DND-41 (cell line): ENCODE data around the gene SNRPA1.

ENCODE experiments used
- ATAC-seq: fragments of 200-7000 bp; cut with Tn5 transposase; 3 replicates; pipeline ENCODE4 v1.9.1; 2021; ENCODE audit warnings: low read depth; ENCODE audit not compliant: insufficient read depth
- DNase-seq: peaks from one replicate; pipeline ENCODE4 v3.0.0-alpha.2; 2020
- H2AFZ ChIP-seq: 2 replicates; pipeline ENCODE4 v1.6.0; 2012; ENCODE audit warnings: low read depth, low read length
- H3K27ac ChIP-seq: 2 replicates; pipeline ENCODE4 v1.5.1; 2012; ENCODE audit warnings: low read length, inconsistent platforms
- H3K27me3 ChIP-seq: fragments of 200-600 bp; sonication (generic); 2 replicates; pipeline ENCODE4 v1.6.0; 2012; ENCODE audit warnings: low read length, mild to moderate bottlenecking, inconsistent platforms; ENCODE audit not compliant: insufficient read depth, poor library complexity
- H3K36me3 ChIP-seq: 2 replicates; pipeline ENCODE4 v1.5.1; 2012; ENCODE audit warnings: low read length, inconsistent platforms; ENCODE audit not compliant: insufficient read depth
- H3K4me1 ChIP-seq: 2 replicates; pipeline ENCODE4 v1.5.1; 2012; ENCODE audit warnings: mild to moderate bottlenecking, low read length; ENCODE audit not compliant: insufficient read depth
- H3K4me2 ChIP-seq: 2 replicates; pipeline ENCODE4 v1.6.0; 2012; ENCODE audit warnings: mild to moderate bottlenecking, moderate library complexity, low read length, inconsistent platforms; ENCODE audit not compliant: insufficient read depth
- H3K4me3 ChIP-seq, 2 experiments: fragments of 200-600 bp in 1 of 2; shearing (Covaris generic) in 1 of 2; 2 replicates each; pipeline ENCODE4 v1.5.1; 2012 to 2016; ENCODE audit warnings: inconsistent platforms in 2 of 2, low read length in 2 of 2, mild to moderate bottlenecking in 2 of 2, low read depth in 1 of 2, moderate library complexity in 1 of 2
- H3K79me2 ChIP-seq: 2 replicates; pipeline ENCODE4 v1.6.0; 2012; ENCODE audit warnings: low read length, inconsistent platforms; ENCODE audit not compliant: insufficient read depth
- H3K9ac ChIP-seq: 2 replicates; pipeline ENCODE4 v1.6.0; 2012; ENCODE audit warnings: low read depth, mild to moderate bottlenecking, inconsistent platforms, low read length, moderate library complexity
- H3K9me3 ChIP-seq: 2 replicates; pipeline ENCODE4 v1.5.1; 2012; ENCODE audit warnings: low read length, moderate library complexity, mild to moderate bottlenecking, inconsistent platforms; ENCODE audit not compliant: insufficient read depth, severe bottlenecking
- H4K20me1 ChIP-seq: 2 replicates; pipeline ENCODE4 v1.6.0; 2012; ENCODE audit warnings: low read length; ENCODE audit not compliant: insufficient read depth
- EZH2 ChIP-seq: IDR thresholded peaks from 3 replicates; pipeline ENCODE4 v1.6.1; 2012; ENCODE audit warnings: borderline replicate concordance, low read depth, mild to moderate bottlenecking, moderate library complexity, low read length, inconsistent platforms; ENCODE audit not compliant: severe bottlenecking
- TF ChIP-seq, protein P1 (sequence below): IDR thresholded peaks from 2 replicates; pipeline ENCODE4 v1.5.1; 2012; ENCODE audit warnings: borderline replicate concordance, low read length, moderate library complexity, mild to moderate bottlenecking; ENCODE audit not compliant: poor library complexity, severe bottlenecking; ENCODE audit errors: extremely low read depth

SNRPA1 gene

DNA sequence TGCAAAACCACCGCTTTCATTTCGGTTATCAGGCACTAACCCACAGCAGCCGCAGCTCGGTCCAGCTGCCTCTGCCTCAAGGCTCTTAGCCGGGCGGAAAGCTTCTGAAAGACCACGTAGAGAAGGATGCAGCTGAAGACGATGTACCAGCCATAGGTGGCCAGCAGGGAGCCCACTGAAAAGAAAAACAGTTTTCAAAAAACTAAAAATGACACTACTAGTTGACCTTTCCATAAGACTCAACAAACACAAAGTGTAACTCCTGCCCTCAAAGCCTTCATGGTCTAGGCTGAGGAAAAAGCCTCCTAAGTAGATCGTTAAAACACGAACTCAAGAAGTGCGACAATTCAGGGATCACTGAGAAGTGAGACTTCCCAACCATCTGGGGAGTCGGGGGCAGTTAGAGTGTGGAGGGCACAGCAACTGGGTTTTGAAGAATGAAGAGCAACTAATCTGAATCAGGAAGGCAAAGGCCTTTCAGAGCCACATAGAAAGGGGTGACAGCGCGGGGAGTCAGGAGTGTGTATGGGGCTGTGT is 18.5 kb downstream of the SNRPA1 start:
- ATAC-seq = peak; percentile 65
- peak overlapping the region; percentile 72 to 97 for H3K4me3 ChIP-seq
- H3K27me3 ChIP-seq = no peaks in the 10 kb centered on the region
- H3K9me3 ChIP-seq = no peaks in the 10 kb centered on the region
- H4K20me1 ChIP-seq = peaks cover 5% of the 10 kb centered on the region; the same call in 1 of the 2 replicates
- TF ChIP-seq, protein P1, sequence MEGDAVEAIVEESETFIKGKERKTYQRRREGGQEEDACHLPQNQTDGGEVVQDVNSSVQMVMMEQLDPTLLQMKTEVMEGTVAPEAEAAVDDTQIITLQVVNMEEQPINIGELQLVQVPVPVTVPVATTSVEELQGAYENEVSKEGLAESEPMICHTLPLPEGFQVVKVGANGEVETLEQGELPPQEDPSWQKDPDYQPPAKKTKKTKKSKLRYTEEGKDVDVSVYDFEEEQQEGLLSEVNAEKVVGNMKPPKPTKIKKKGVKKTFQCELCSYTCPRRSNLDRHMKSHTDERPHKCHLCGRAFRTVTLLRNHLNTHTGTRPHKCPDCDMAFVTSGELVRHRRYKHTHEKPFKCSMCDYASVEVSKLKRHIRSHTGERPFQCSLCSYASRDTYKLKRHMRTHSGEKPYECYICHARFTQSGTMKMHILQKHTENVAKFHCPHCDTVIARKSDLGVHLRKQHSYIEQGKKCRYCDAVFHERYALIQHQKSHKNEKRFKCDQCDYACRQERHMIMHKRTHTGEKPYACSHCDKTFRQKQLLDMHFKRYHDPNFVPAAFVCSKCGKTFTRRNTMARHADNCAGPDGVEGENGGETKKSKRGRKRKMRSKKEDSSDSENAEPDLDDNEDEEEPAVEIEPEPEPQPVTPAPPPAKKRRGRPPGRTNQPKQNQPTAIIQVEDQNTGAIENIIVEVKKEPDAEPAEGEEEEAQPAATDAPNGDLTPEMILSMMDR = peak; percentile 31
- no peak for TF ChIP-seq EZH2
- H3K36me3 ChIP-seq = peaks cover 51% of the 10 kb centered on the region
- H3K4me1 ChIP-seq = peaks cover 23% of the 10 kb centered on the region
- DNase-seq = peak; percentile 57
- H2AFZ ChIP-seq = peak overlapping the region; percentile 82
- peaks cover 18% of the 10 kb centered on the region for H3K79me2 ChIP-seq
- peak overlapping the region; percentile 76 for H3K9ac ChIP-seq
- peak overlapping the region; percentile 86 for H3K4me2 ChIP-seq
- H3K27ac ChIP-seq = peak overlapping the region; percentile 69

- Histone ChIP-seq H3K27ac (no peak overlapping the region), H3K9ac (no peak overlapping the region), H3K79me2 (peaks cover 18% of the 10 kb centered on the region), H2AFZ (no peak overlapping the region), H3K4me3 (no peak overlapping the region), H3K9me3 (no peaks in the 10 kb centered on the region), H3K4me1 (peaks cover 23% of the 10 kb centered on the region), H3K27me3 (no peaks in the 10 kb centered on the region), H4K20me1 (peaks cover 5% of the 10 kb centered on the region; the same call in 1 of the 2 replicates), H3K36me3 (peaks cover 51% of the 10 kb centered on the region), H3K4me2 (no peak overlapping the region)
- ATAC-seq = no peak
- no peak for DNase-seq
- no peak for TF ChIP-seq EZH2
- TF ChIP-seq, protein P1 = no peak
Observed at GRCh38 chr15:101275018-101275417, 20.0 kb downstream of the SNRPA1 start.

DNA sequence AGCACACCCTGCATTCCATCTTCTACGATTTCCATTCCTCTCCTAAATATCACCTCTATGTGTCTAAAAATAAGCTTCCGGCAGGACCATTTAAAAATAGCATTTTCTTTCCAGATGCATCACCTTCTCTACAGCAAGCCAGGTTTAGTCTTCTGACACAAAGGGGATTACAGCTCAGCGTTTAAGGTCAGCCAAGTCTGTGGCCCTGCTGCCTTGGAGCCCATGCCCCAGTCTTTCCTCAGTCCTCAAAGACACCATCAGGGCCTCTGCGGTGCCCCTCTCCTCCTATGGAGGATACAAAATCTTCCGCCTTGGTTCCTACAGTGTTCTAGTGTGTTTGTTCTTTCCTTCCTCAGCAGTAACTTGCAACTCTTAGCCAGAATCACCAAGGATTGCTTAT is 21.5 kb downstream of the SNRPA1 start:
- Histone ChIP-seq H3K9me3 (no peaks in the 10 kb centered on the region), H3K27me3 (no peaks in the 10 kb centered on the region), H3K36me3 (peaks cover 54% of the 10 kb centered on the region), H3K4me1 (peaks cover 23% of the 10 kb centered on the region), H3K27ac (no peak overlapping the region), H3K4me2 (no peak overlapping the region), H3K79me2 (peaks cover 18% of the 10 kb centered on the region), H3K9ac (no peak overlapping the region), H4K20me1 (peaks cover 5% of the 10 kb centered on the region; the same call in 1 of the 2 replicates), H3K4me3 (no peak overlapping the region), H2AFZ (no peak overlapping the region)
- no peak for DNase-seq
- TF ChIP-seq, protein P1 = no peak
- TF ChIP-seq EZH2 = no peak
- ATAC-seq = no peak
